Measurements from ENCODE around the gene NAALADL2. TPM values are rescaled to one million over a fixed set of nuclear protein-coding genes. Genes with fewer than 3 reads are reported as not detected.

The NAALADL2 gene
- total RNA-seq, 1 donor from 2014 or later: 9.9 TPM

DNA sequence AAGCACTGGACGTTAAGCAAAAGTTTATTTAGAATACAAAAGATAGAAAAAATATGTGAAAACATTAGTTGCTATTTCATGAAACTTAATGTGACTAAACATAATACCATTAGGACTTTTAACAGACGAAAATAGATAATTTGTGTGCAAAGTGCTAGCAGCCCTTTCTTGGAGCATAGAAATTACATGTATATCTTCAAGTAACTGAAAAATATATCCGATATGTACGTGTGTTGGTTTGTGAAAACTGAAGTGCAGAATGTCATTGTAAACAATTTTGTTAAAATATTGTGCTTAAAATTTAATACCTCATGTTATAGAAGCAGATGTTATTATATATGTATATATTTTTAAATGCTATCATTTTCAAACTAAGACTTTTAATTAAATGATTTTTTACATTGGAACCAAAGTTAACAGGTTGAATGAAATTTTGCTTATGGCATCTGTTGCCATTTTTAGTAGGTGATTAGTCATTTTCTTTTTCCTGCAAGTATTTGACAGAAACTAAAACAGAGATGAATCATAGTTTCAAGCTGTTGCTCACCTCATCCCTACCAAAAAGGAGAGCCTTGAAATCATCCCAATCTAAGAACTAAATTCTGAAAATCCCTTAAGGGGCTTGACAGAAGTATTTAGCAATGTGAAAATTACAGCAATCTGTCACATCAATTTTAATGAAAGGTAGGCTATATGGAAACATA, 334.8 kb downstream of the NAALADL2 start:
- peaks cover 5% of the 10 kb centered on the region for H3K9me3 Mint-ChIP-seq
- DNase-seq (ENCODE audit: extremely low spot score, unreplicated experiment): no peak
- H3K4me1 Mint-ChIP-seq (ENCODE audit: unreplicated experiment): no peaks in the 10 kb centered on the region
- no peak overlapping the region for H3K4me3 Mint-ChIP-seq
- H3K27me3 Mint-ChIP-seq: no peaks in the 10 kb centered on the region
- TF ChIP-seq CTCF (conservative IDR thresholded peaks at IDR 0.05): no peak
- no peak overlapping the region for H3K27ac Mint-ChIP-seq
- no peaks in the 10 kb centered on the region for H3K36me3 Mint-ChIP-seq

DNA sequence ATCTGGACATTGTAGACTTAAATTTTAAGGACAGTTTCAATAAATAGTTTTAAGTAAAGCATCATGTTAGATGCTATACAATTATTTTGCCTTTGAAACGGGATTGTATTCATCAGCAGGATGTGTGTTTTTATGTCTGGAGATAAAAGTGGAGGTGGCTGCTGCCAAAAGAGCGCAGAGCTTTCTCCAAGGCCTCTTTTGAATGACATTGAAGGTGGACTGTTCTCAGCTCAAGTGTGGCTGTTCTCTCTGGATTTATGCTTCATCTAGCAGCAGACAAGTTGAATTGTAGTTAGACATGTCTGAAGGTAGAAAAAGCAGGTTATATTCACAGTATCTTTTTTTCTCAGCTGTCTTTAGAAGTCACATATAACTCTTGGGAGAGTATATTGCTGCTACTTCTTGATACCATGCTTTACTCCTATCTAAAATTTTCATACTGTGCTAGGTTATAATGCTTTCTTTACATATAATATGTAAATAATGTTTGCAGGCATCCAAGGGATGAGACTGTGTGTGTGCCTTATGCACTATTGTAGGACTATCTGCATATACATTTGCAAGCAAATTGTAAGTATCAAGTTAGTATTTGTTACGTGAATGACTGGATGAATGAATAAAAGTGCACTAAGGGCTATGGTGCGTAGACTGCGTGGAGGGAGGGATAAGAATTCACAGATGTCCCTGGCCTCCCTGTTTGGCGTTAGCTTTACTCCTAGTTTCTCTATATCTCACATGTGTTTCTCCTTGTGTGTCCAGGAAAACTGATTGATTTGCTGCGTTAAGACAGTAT, 340.1 kb downstream of the NAALADL2 start:
- H3K9me3 Mint-ChIP-seq: peaks cover 6% of the 10 kb centered on the region
- no peak for DNase-seq (ENCODE audit: extremely low spot score, unreplicated experiment)
- peaks cover 3% of the 10 kb centered on the region for H3K4me1 Mint-ChIP-seq (ENCODE audit: unreplicated experiment)
- H3K27ac Mint-ChIP-seq: no peak overlapping the region
- peaks cover 2% of the 10 kb centered on the region for H3K36me3 Mint-ChIP-seq
- no peak for TF ChIP-seq CTCF (conservative IDR thresholded peaks at IDR 0.05)
- H3K27me3 Mint-ChIP-seq: peaks cover 6% of the 10 kb centered on the region
- H3K4me3 Mint-ChIP-seq: no peak overlapping the region

DNA sequence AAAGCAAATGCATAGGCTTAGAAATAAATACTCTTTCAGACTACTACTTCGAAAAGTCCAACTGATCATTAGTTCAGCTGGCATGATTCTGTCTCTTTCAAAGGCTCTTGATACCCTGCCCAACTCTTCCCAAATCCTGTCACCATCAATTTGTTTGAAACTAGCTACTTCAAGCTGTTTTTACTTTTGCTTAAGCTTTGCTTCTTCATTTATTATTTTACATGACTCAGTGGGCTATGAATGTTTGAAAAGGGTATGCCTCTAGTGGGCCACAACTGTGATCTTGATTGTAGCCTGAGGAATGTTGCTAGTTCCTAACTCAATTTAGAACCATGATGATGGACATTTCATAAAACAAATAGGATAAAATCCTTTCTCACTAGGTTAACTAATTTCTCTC, 340.8 kb downstream of the NAALADL2 start:
- H3K4me1 Mint-ChIP-seq (ENCODE audit: unreplicated experiment): peaks cover 3% of the 10 kb centered on the region
- H3K27me3 Mint-ChIP-seq: peaks cover 6% of the 10 kb centered on the region
- TF ChIP-seq CTCF (conservative IDR thresholded peaks at IDR 0.05): no peak
- peaks cover 10% of the 10 kb centered on the region for H3K9me3 Mint-ChIP-seq
- H3K4me3 Mint-ChIP-seq: no peak overlapping the region
- H3K36me3 Mint-ChIP-seq: peaks cover 3% of the 10 kb centered on the region
- DNase-seq (ENCODE audit: extremely low spot score, unreplicated experiment): no peak
- H3K27ac Mint-ChIP-seq: no peak overlapping the region

GRCh38 chr3:175200391-175201095, 341.4 kb downstream of the NAALADL2 start:
- Mint-ChIP-seq H3K36me3 (peaks cover 3% of the 10 kb centered on the region), H3K9me3 (peaks cover 14% of the 10 kb centered on the region), H3K4me1 (ENCODE audit: unreplicated experiment) (peaks cover 3% of the 10 kb centered on the region), H3K27me3 (peaks cover 6% of the 10 kb centered on the region), H3K27ac (no peak overlapping the region), H3K4me3 (no peak overlapping the region)
- no peak for DNase-seq (ENCODE audit: extremely low spot score, unreplicated experiment)
- TF ChIP-seq CTCF (conservative IDR thresholded peaks at IDR 0.05): no peak

- no peak for TF ChIP-seq CTCF (conservative IDR thresholded peaks at IDR 0.05)
- Mint-ChIP-seq H3K9me3 (peaks cover 14% of the 10 kb centered on the region), H3K27me3 (peaks cover 2% of the 10 kb centered on the region), H3K4me1 (ENCODE audit: unreplicated experiment) (no peaks in the 10 kb centered on the region), H3K36me3 (peaks cover 3% of the 10 kb centered on the region), H3K27ac (no peak overlapping the region), H3K4me3 (no peak overlapping the region)
- DNase-seq (ENCODE audit: extremely low spot score, unreplicated experiment): no peak
These were observed 348.2 kb downstream of the NAALADL2 start for GRCh38 chr3:175207361-175207760.

Data from type B pancreatic cell (in vitro differentiated cells).